Muscle layer of colon (tissue), 2 donors: ENCODE measurements around the gene CNTNAP2.

ENCODE experiments used
- H3K27ac ChIP-seq: one replicate; pipeline ENCODE4 v1.7.0; 2013; ENCODE audit warnings: low read depth, mild to moderate bottlenecking, low read length, moderate library complexity
- H3K27me3 ChIP-seq, 2 donors: one replicate each; pipeline ENCODE4 v1.7.0; 2013; ENCODE audit warnings: low read length in 2 of 2, mild to moderate bottlenecking in 2 of 2; ENCODE audit not compliant: insufficient read depth in 2 of 2, control insufficient read depth in 1 of 2
- H3K36me3 ChIP-seq: one replicate; pipeline ENCODE4 v1.7.0; 2013; ENCODE audit warnings: mild to moderate bottlenecking, low read length; ENCODE audit not compliant: insufficient read depth
- H3K4me1 ChIP-seq: one replicate; pipeline ENCODE4 v1.7.0; 2013; ENCODE audit warnings: mild to moderate bottlenecking, low read length; ENCODE audit not compliant: insufficient read depth
- H3K4me3 ChIP-seq, 2 donors: one replicate each; pipeline ENCODE4 v1.7.0; 2013; ENCODE audit warnings: low read length in 2 of 2, low read depth in 1 of 2, mild to moderate bottlenecking in 1 of 2, moderate library complexity in 1 of 2
- H3K9ac ChIP-seq: one replicate; pipeline ENCODE4 v1.7.0; 2013; ENCODE audit warnings: low read length
- H3K9me3 ChIP-seq: one replicate; pipeline ENCODE4 v1.7.0; 2013; ENCODE audit warnings: mild to moderate bottlenecking, low read length
- donor health status: abdominal sarcoma.
- donor health status: Adenocarcinoma of cecum.

Gene CNTNAP2

GRCh38 chr7:146575903-146576302 is 459.3 kb downstream of the CNTNAP2 start:
- Histone ChIP-seq H3K4me1 (no peaks in the 10 kb centered on the region), H3K36me3 (no peaks in the 10 kb centered on the region)

GRCh38 chr7:146591976-146592375 is 475.4 kb downstream of the CNTNAP2 start:
- H3K4me3 ChIP-seq = no peak overlapping the region
- no peak overlapping the region for H3K9ac ChIP-seq
- no peaks in the 10 kb centered on the region for H3K27me3 ChIP-seq
- H3K36me3 ChIP-seq = no peaks in the 10 kb centered on the region
- no peak overlapping the region for H3K27ac ChIP-seq
- H3K4me1 ChIP-seq = no peaks in the 10 kb centered on the region
- H3K9me3 ChIP-seq = no peaks in the 10 kb centered on the region

More at GRCh38 chr7:146575903-146576302, 459.3 kb downstream of the CNTNAP2 start:
- Histone ChIP-seq H3K27ac (no peak overlapping the region), H3K27me3 (no peaks in the 10 kb centered on the region), H3K4me3 (no peak overlapping the region), H3K9ac (no peak overlapping the region), H3K9me3 (no peaks in the 10 kb centered on the region)

GRCh38 chr7:146606628-146607027 is 490.0 kb downstream of the CNTNAP2 start:
- no peaks in the 10 kb centered on the region for H3K27me3 ChIP-seq
- no peak overlapping the region for H3K4me3 ChIP-seq
- H3K9ac ChIP-seq = no peak overlapping the region
- H3K4me1 ChIP-seq = no peaks in the 10 kb centered on the region
- no peaks in the 10 kb centered on the region for H3K36me3 ChIP-seq
- no peak overlapping the region for H3K27ac ChIP-seq
- no peaks in the 10 kb centered on the region for H3K9me3 ChIP-seq

- Histone ChIP-seq H3K9me3 (no peaks in the 10 kb centered on the region), H3K9ac (no peak overlapping the region), H3K27me3 (no peaks in the 10 kb centered on the region), H3K4me3 (no peak overlapping the region), H3K4me1 (no peaks in the 10 kb centered on the region), H3K36me3 (no peaks in the 10 kb centered on the region), H3K27ac (no peak overlapping the region)
These were observed 503.0 kb downstream of the CNTNAP2 start for GRCh38 chr7:146619641-146620040.

- H3K36me3 ChIP-seq = no peaks in the 10 kb centered on the region
- no peak overlapping the region for H3K9ac ChIP-seq
- no peak overlapping the region for H3K27ac ChIP-seq
- no peaks in the 10 kb centered on the region for H3K27me3 ChIP-seq
- H3K4me3 ChIP-seq = no peak overlapping the region
- H3K9me3 ChIP-seq = no peaks in the 10 kb centered on the region
- H3K4me1 ChIP-seq = no peaks in the 10 kb centered on the region
These were observed 510.3 kb downstream of the CNTNAP2 start for GRCh38 chr7:146626912-146627311.

- H3K9ac ChIP-seq = no peak overlapping the region
- no peak overlapping the region for H3K27ac ChIP-seq
- H3K4me1 ChIP-seq = no peaks in the 10 kb centered on the region
- no peak overlapping the region for H3K4me3 ChIP-seq
- no peaks in the 10 kb centered on the region for H3K36me3 ChIP-seq
- H3K27me3 ChIP-seq = no peaks in the 10 kb centered on the region
- no peaks in the 10 kb centered on the region for H3K9me3 ChIP-seq
These were observed 518.8 kb downstream of the CNTNAP2 start for GRCh38 chr7:146635205-146636032.

GRCh38 chr7:146636033-146636356 is 519.4 kb downstream of the CNTNAP2 start:
- no peak overlapping the region for H3K9ac ChIP-seq
- no peaks in the 10 kb centered on the region for H3K9me3 ChIP-seq
- H3K27me3 ChIP-seq = no peaks in the 10 kb centered on the region
- H3K4me3 ChIP-seq = no peak overlapping the region
- no peaks in the 10 kb centered on the region for H3K4me1 ChIP-seq
- H3K36me3 ChIP-seq = no peaks in the 10 kb centered on the region
- no peak overlapping the region for H3K27ac ChIP-seq

GRCh38 chr7:146636581-146636980 is 520.0 kb downstream of the CNTNAP2 start:
- H3K9me3 ChIP-seq = no peaks in the 10 kb centered on the region
- no peak overlapping the region for H3K27ac ChIP-seq
- H3K27me3 ChIP-seq = no peaks in the 10 kb centered on the region
- no peak overlapping the region for H3K4me3 ChIP-seq
- no peaks in the 10 kb centered on the region for H3K4me1 ChIP-seq
- H3K36me3 ChIP-seq = no peaks in the 10 kb centered on the region
- no peak overlapping the region for H3K9ac ChIP-seq

- no peaks in the 10 kb centered on the region for H3K36me3 ChIP-seq
- no peaks in the 10 kb centered on the region for H3K9me3 ChIP-seq
- no peaks in the 10 kb centered on the region for H3K4me1 ChIP-seq
- no peaks in the 10 kb centered on the region for H3K27me3 ChIP-seq
- no peak overlapping the region for H3K4me3 ChIP-seq
- no peak overlapping the region for H3K27ac ChIP-seq
- no peak overlapping the region for H3K9ac ChIP-seq
These were observed 522.7 kb downstream of the CNTNAP2 start for GRCh38 chr7:146639291-146639690.

- Histone ChIP-seq H3K4me3 (no peak overlapping the region), H3K36me3 (no peaks in the 10 kb centered on the region), H3K9ac (no peak overlapping the region), H3K27ac (no peak overlapping the region), H3K4me1 (no peaks in the 10 kb centered on the region), H3K9me3 (no peaks in the 10 kb centered on the region), H3K27me3 (no peaks in the 10 kb centered on the region)
These were observed 524.9 kb downstream of the CNTNAP2 start for GRCh38 chr7:146641491-146641890.

- H3K9ac ChIP-seq = no peak overlapping the region
- H3K9me3 ChIP-seq = no peaks in the 10 kb centered on the region
- no peaks in the 10 kb centered on the region for H3K36me3 ChIP-seq
- H3K27ac ChIP-seq = no peak overlapping the region
- H3K27me3 ChIP-seq = no peaks in the 10 kb centered on the region
- no peak overlapping the region for H3K4me3 ChIP-seq
- H3K4me1 ChIP-seq = no peaks in the 10 kb centered on the region
These were observed 528.9 kb downstream of the CNTNAP2 start for GRCh38 chr7:146645383-146645976.

GRCh38 chr7:146647445-146647844 is 530.8 kb downstream of the CNTNAP2 start:
- no peak overlapping the region for H3K4me3 ChIP-seq
- H3K27me3 ChIP-seq = no peaks in the 10 kb centered on the region
- no peaks in the 10 kb centered on the region for H3K4me1 ChIP-seq
- H3K27ac ChIP-seq = no peak overlapping the region
- no peaks in the 10 kb centered on the region for H3K36me3 ChIP-seq
- no peak overlapping the region for H3K9ac ChIP-seq
- H3K9me3 ChIP-seq = no peaks in the 10 kb centered on the region
